BLaER1 treated with 17β-estradiol and CSF1 and Interleukin-3, amounts not matched to agents 10 nM and 100 nM (cell line): ENCODE data around the gene RNF183.

ENCODE experiments used
- H3K27ac ChIP-seq, 11 experiments: shearing (Covaris generic); formaldehyde crosslinking; 2 replicates each; pipeline ENCODE4 v1.8.1; 2022
- H3K27me3 ChIP-seq, 11 experiments: shearing (Covaris generic); formaldehyde crosslinking; 2 replicates each; pipeline ENCODE4 v1.8.1; 2022
- H3K36me3 ChIP-seq, 11 experiments: shearing (Covaris generic); formaldehyde crosslinking; 2 replicates each; pipeline ENCODE4 v1.8.1; 2022
- H3K4me1 ChIP-seq, 10 experiments: shearing (Covaris generic); formaldehyde crosslinking; 2 replicates each; pipeline ENCODE4 v1.8.1; 2022
- H3K4me2 ChIP-seq, 11 experiments: shearing (Covaris generic); formaldehyde crosslinking; 2 replicates each; pipeline ENCODE4 v1.8.1; 2022
- H3K4me3 ChIP-seq, 10 experiments: shearing (Covaris generic); formaldehyde crosslinking; 2 replicates each; pipeline ENCODE4 v1.8.1; 2022
- H3K9ac ChIP-seq, 11 experiments: shearing (Covaris generic); formaldehyde crosslinking; 2 replicates each; pipeline ENCODE4 v1.8.1; 2022
- H3K9me3 ChIP-seq, 11 experiments: shearing (Covaris generic); formaldehyde crosslinking; replicated peaks in 1 of 11; 2 replicates each; pipeline ENCODE4 v1.8.1; 2022
- H4K20me1 ChIP-seq, 11 experiments: shearing (Covaris generic); formaldehyde crosslinking; 2 replicates each; pipeline ENCODE4 v1.8.1; 2022
- Cebpa-rat ChIP-seq, 11 experiments: shearing (Covaris generic); IDR thresholded peaks; 2 replicates each; pipeline ENCODE4 v1.8.1; 2022

Gene RNF183

DNA sequence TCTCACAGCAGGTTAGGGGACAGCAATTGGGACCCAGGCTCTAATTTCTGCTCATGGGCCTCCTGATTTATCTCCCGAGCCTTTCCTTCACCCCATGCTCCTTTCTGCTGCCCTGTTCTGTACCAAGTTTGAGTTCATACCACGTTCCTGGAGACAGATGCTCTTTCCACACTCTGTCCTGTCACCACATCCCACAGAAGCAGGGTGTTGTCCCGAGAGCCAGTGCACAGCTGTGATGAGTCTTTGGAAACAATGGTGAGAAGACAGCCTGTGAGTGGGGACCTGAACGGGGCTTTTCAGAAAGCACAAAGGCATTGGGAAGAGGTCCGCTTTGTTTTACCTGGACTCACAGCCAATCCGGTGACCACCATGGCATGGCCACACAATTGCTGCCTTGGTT, 19.5 kb upstream of the RNF183 start:
- Histone ChIP-seq H3K9ac (no peak overlapping the region), H3K27me3 (no peaks in the 10 kb centered on the region), H4K20me1 (no peaks in the 10 kb centered on the region), H3K4me2 (no peak overlapping the region), H3K36me3 (peaks cover 0 to 18% (median 0%) of the 10 kb centered on the region in 11 experiments; a peak in 3 of 22 replicates), H3K4me1 (no peaks in the 10 kb centered on the region), H3K9me3 (no peaks in the 10 kb centered on the region), H3K4me3 (no peak overlapping the region), H3K27ac (no peak overlapping the region)
- TF ChIP-seq Cebpa-rat (IDR thresholded peaks at IDR 0.05) = no peak

DNA sequence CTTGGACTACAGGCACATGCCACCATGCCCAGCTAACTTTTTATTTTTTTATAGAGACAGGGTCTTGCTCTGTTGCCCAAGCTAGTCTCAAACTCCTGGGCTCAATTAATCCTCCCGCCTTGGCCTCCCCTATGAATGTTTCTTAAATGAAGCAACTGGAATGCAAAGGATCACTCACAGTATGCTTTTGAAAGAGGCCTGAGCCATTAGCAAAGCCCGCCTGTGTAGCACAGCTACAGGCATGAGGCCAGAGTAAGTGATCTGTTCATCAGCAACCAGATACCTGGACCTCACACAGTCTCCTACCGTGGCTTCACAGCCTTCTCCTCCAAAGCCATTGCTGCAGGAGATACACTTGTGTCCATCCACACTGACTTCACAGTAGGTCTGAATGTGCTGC, 16.9 kb upstream of the RNF183 start:
- H3K4me1 ChIP-seq = no peaks in the 10 kb centered on the region
- no peaks in the 10 kb centered on the region for H3K9me3 ChIP-seq
- peaks cover 0 to 18% (median 0%) of the 10 kb centered on the region in 11 experiments; a peak in 3 of 22 replicates for H3K36me3 ChIP-seq
- no peak overlapping the region for H3K27ac ChIP-seq
- H3K4me2 ChIP-seq = no peak overlapping the region
- H3K27me3 ChIP-seq = no peaks in the 10 kb centered on the region; a peak in 1 of 22 replicates
- H3K9ac ChIP-seq = no peak overlapping the region
- no peak for TF ChIP-seq Cebpa-rat (IDR thresholded peaks at IDR 0.05)
- no peak overlapping the region for H3K4me3 ChIP-seq
- H4K20me1 ChIP-seq = no peaks in the 10 kb centered on the region

- Histone ChIP-seq H3K36me3 (peaks cover 0 to 18% (median 0%) of the 10 kb centered on the region in 11 experiments; a peak in 3 of 22 replicates), H3K27ac (no peak overlapping the region), H3K4me2 (no peak overlapping the region), H3K4me3 (no peak overlapping the region), H3K9me3 (no peaks in the 10 kb centered on the region), H3K4me1 (no peaks in the 10 kb centered on the region), H3K27me3 (no peaks in the 10 kb centered on the region; a peak in 1 of 22 replicates), H4K20me1 (no peaks in the 10 kb centered on the region), H3K9ac (no peak overlapping the region)
- TF ChIP-seq Cebpa-rat (IDR thresholded peaks at IDR 0.05) = no peak
These were observed 15.9 kb upstream of the RNF183 start for GRCh38 chr9:113319054-113319453.

GRCh38 chr9:113317777-113318176, 14.6 kb upstream of the RNF183 start:
- no peaks in the 10 kb centered on the region; a peak in 1 of 22 replicates for H3K27me3 ChIP-seq
- no peak overlapping the region for H3K4me3 ChIP-seq
- no peaks in the 10 kb centered on the region for H3K9me3 ChIP-seq
- no peak for TF ChIP-seq Cebpa-rat (IDR thresholded peaks at IDR 0.05)
- H3K9ac ChIP-seq = no peak overlapping the region
- peaks cover 0 to 18% (median 0%) of the 10 kb centered on the region in 11 experiments; a peak in 3 of 22 replicates for H3K36me3 ChIP-seq
- H4K20me1 ChIP-seq = no peaks in the 10 kb centered on the region
- no peaks in the 10 kb centered on the region for H3K4me1 ChIP-seq
- H3K27ac ChIP-seq = no peak overlapping the region
- H3K4me2 ChIP-seq = no peak overlapping the region

DNA sequence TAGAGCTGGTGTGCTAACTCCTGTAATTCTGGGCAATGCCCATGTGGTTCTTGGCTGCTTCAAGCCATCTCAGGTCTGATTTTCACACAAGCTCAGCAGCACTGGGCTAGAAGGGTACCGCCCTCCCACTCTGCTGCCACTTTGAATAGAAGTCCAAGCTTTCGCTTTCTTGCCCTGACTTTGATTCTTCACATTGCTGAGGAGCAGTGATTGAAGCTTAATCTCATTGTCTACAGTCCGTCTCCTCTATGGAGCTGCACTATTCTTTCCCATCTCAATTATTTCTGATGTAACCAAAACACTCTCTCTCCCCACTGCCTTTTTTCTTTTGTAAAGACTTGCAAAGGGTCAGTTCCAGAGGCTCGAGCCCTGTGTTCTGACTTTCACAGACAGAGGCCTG, 12.9 kb upstream of the RNF183 start:
- Histone ChIP-seq H4K20me1 (no peaks in the 10 kb centered on the region), H3K4me3 (no peak overlapping the region), H3K27ac (no peak overlapping the region), H3K4me1 (no peaks in the 10 kb centered on the region), H3K27me3 (no peaks in the 10 kb centered on the region; a peak in 1 of 22 replicates), H3K36me3 (peaks cover 0 to 18% (median 0%) of the 10 kb centered on the region in 11 experiments; a peak in 3 of 22 replicates), H3K9ac (no peak overlapping the region), H3K9me3 (no peaks in the 10 kb centered on the region), H3K4me2 (no peak overlapping the region)
- no peak for TF ChIP-seq Cebpa-rat (IDR thresholded peaks at IDR 0.05)

- Histone ChIP-seq H3K4me2 (no peak overlapping the region), H3K4me3 (no peak overlapping the region), H3K4me1 (no peaks in the 10 kb centered on the region), H3K36me3 (peaks cover 0 to 18% (median 0%) of the 10 kb centered on the region in 11 experiments; a peak in 3 of 22 replicates), H3K27ac (no peak overlapping the region), H3K9ac (no peak overlapping the region), H3K27me3 (no peaks in the 10 kb centered on the region; a peak in 1 of 22 replicates), H3K9me3 (no peaks in the 10 kb centered on the region), H4K20me1 (no peaks in the 10 kb centered on the region)
- TF ChIP-seq Cebpa-rat (IDR thresholded peaks at IDR 0.05) = no peak
These were observed 12.1 kb upstream of the RNF183 start for GRCh38 chr9:113315231-113315630.

DNA sequence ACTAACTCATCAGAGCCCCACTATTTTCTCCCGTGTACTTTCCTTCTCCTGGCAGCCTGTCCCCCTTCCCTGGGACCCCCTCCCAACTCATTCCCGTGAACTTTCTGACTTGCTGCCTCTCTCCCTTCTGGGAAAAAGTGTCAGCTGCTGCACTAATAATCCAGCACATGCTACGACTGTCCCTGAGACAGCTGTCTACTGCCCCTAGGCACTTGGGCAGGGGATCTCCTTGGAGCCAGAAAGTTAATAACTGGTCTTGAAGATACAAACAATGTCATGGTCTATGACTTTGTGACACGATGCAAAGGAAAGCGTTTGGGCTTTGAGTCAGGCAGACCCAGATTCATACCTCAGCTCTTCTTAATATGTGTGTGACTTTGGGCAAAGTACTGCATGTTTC, 10.1 kb upstream of the RNF183 start:
- Histone ChIP-seq H3K27me3 (no peaks in the 10 kb centered on the region; a peak in 1 of 22 replicates), H3K9me3 (no peaks in the 10 kb centered on the region), H3K4me3 (no peak overlapping the region), H4K20me1 (no peaks in the 10 kb centered on the region), H3K27ac (no peak overlapping the region), H3K9ac (no peak overlapping the region), H3K4me1 (no peaks in the 10 kb centered on the region), H3K36me3 (peaks cover 0 to 2% (median 0%) of the 10 kb centered on the region in 11 experiments; a peak in 2 of 22 replicates), H3K4me2 (no peak overlapping the region)
- TF ChIP-seq Cebpa-rat (IDR thresholded peaks at IDR 0.05) = no peak

- no peak overlapping the region for H3K27ac ChIP-seq
- H3K36me3 ChIP-seq = no peaks in the 10 kb centered on the region
- no peaks in the 10 kb centered on the region for H3K9me3 ChIP-seq
- no peaks in the 10 kb centered on the region for H3K4me1 ChIP-seq
- no peaks in the 10 kb centered on the region; a peak in 1 of 22 replicates for H3K27me3 ChIP-seq
- H3K4me3 ChIP-seq = no peak overlapping the region
- no peak overlapping the region for H3K4me2 ChIP-seq
- no peak overlapping the region for H3K9ac ChIP-seq
- H4K20me1 ChIP-seq = no peaks in the 10 kb centered on the region
- TF ChIP-seq Cebpa-rat (IDR thresholded peaks at IDR 0.05) = no peak
These were observed 8.8 kb upstream of the RNF183 start for GRCh38 chr9:113311961-113312360.

DNA sequence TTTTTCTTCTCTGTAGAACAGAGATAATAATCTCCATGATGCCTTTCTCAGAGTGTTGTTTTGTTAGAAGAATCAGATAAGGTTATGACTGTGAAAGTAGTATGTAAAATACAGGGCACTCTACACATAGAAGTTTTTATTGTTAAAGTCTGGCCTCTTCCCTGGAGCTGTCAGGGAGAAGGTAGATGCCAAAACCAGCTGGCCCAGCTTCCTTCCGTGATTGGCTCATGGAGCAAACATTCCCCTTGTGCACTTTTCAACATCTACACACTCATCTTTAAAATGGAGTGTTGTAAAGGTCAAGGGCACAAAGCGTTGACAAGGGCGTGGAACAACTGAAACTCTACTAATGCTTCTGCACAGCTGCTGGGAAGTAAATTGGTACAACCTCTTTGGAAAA, 7.4 kb upstream of the RNF183 start:
- H3K9ac ChIP-seq = no peak overlapping the region

GRCh38 chr9:113309204-113309813, 6.1 kb upstream of the RNF183 start:
- Histone ChIP-seq H3K27me3 (no peaks in the 10 kb centered on the region), H3K27ac (no peak overlapping the region), H4K20me1 (no peaks in the 10 kb centered on the region), H3K4me3 (no peak overlapping the region), H3K4me2 (no peak overlapping the region), H3K36me3 (no peaks in the 10 kb centered on the region), H3K9ac (no peak overlapping the region), H3K4me1 (no peaks in the 10 kb centered on the region), H3K9me3 (no peaks in the 10 kb centered on the region)
- no peak for TF ChIP-seq Cebpa-rat (IDR thresholded peaks at IDR 0.05)

More for the DNA sequence above, 7.4 kb upstream of the RNF183 start:
- Histone ChIP-seq H3K36me3 (no peaks in the 10 kb centered on the region), H3K27ac (no peak overlapping the region), H3K4me1 (no peaks in the 10 kb centered on the region), H3K9me3 (no peaks in the 10 kb centered on the region), H3K27me3 (no peaks in the 10 kb centered on the region; a peak in 1 of 22 replicates), H3K4me3 (no peak overlapping the region), H3K4me2 (no peak overlapping the region), H4K20me1 (no peaks in the 10 kb centered on the region)
- TF ChIP-seq Cebpa-rat (IDR thresholded peaks at IDR 0.05) = no peak
